ENCODE measurements around the gene ASTN2. TPM values are rescaled to one million over a fixed set of nuclear protein-coding genes. Genes with fewer than 3 reads are reported as not detected.
A peak's percentile ranks its signal among the peaks of the same experiment; 100 is the strongest.

The ASTN2 gene
- total and polyA plus RNA-seq, 2 experiments from 2014 or later, result 5.6 to 7.7 TPM

- H3K9me3 ChIP-seq (ENCODE audit: low read depth), result no peaks in the 10 kb centered on the region
- H3K27me3 ChIP-seq, result no peaks in the 10 kb centered on the region
- H3K4me1 ChIP-seq (ENCODE audit: low read depth), result no peaks in the 10 kb centered on the region
- H3K27ac ChIP-seq, result no peak overlapping the region
- no peak for TF ChIP-seq CTCF (IDR thresholded peaks at IDR 0.05; ENCODE audit: low read depth, low read length)
- H3K36me3 ChIP-seq, result no peaks in the 10 kb centered on the region
- DNase-seq (ENCODE audit: low read depth in 1 of 2, low spot score in 1 of 2), result peak in 1 of 2 donors; percentile 45
- H3K4me3 ChIP-seq, result no peak overlapping the region
Measured at GRCh38 chr9:116632990-116633838, 781.6 kb downstream of the ASTN2 start.

GRCh38 chr9:116629634-116630033 lies 785.2 kb downstream of the ASTN2 start:
- H3K27ac ChIP-seq, result no peak overlapping the region
- no peaks in the 10 kb centered on the region for H3K4me1 ChIP-seq (ENCODE audit: low read depth)
- H3K4me3 ChIP-seq, result no peak overlapping the region
- no peaks in the 10 kb centered on the region for H3K36me3 ChIP-seq
- no peaks in the 10 kb centered on the region for H3K27me3 ChIP-seq
- no peak for DNase-seq (ENCODE audit: low read depth in 1 of 2, low spot score in 1 of 2)
- TF ChIP-seq CTCF (IDR thresholded peaks at IDR 0.05; ENCODE audit: low read depth, low read length), result no peak
- H3K9me3 ChIP-seq (ENCODE audit: low read depth), result no peaks in the 10 kb centered on the region

GRCh38 chr9:116628716-116629115 lies 786.1 kb downstream of the ASTN2 start:
- peak in 1 of 2 donors; percentile 69 for DNase-seq (ENCODE audit: low read depth in 1 of 2, low spot score in 1 of 2)
- no peaks in the 10 kb centered on the region for H3K27me3 ChIP-seq
- no peaks in the 10 kb centered on the region for H3K36me3 ChIP-seq
- no peaks in the 10 kb centered on the region for H3K4me1 ChIP-seq (ENCODE audit: low read depth)
- no peaks in the 10 kb centered on the region for H3K9me3 ChIP-seq (ENCODE audit: low read depth)
- no peak overlapping the region for H3K4me3 ChIP-seq
- TF ChIP-seq CTCF (IDR thresholded peaks at IDR 0.05; ENCODE audit: low read depth, low read length), result no peak
- no peak overlapping the region for H3K27ac ChIP-seq

- no peaks in the 10 kb centered on the region for H3K9me3 ChIP-seq (ENCODE audit: low read depth)
- no peaks in the 10 kb centered on the region for H3K27me3 ChIP-seq
- no peaks in the 10 kb centered on the region for H3K36me3 ChIP-seq
- no peak overlapping the region for H3K4me3 ChIP-seq
- no peak for TF ChIP-seq CTCF (IDR thresholded peaks at IDR 0.05; ENCODE audit: low read depth, low read length)
- DNase-seq (ENCODE audit: low read depth in 1 of 2, low spot score in 1 of 2), result no peak
- H3K27ac ChIP-seq, result no peak overlapping the region
- H3K4me1 ChIP-seq (ENCODE audit: low read depth), result no peaks in the 10 kb centered on the region
Measured at GRCh38 chr9:116627433-116627832, 787.4 kb downstream of the ASTN2 start.

GRCh38 chr9:116626762-116627161 lies 788.1 kb downstream of the ASTN2 start:
- DNase-seq (ENCODE audit: low read depth in 1 of 2, low spot score in 1 of 2), result no peak
- Histone ChIP-seq H3K27ac (no peak overlapping the region), H3K4me1 (ENCODE audit: low read depth) (no peaks in the 10 kb centered on the region), H3K9me3 (ENCODE audit: low read depth) (no peaks in the 10 kb centered on the region), H3K27me3 (no peaks in the 10 kb centered on the region), H3K36me3 (no peaks in the 10 kb centered on the region), H3K4me3 (no peak overlapping the region)
- no peak for TF ChIP-seq CTCF (IDR thresholded peaks at IDR 0.05; ENCODE audit: low read depth, low read length)
